Measurements from ENCODE around the gene PSTK. TPM values are rescaled to one million over a fixed set of nuclear protein-coding genes. Genes with fewer than 3 reads are reported as not detected.
A peak's percentile ranks its signal among the peaks of the same experiment; 100 is the strongest.

Gene PSTK
- total and polyA plus RNA-seq, 2 experiments from 2014 or later = 7.5 to 13.5 TPM

DNA sequence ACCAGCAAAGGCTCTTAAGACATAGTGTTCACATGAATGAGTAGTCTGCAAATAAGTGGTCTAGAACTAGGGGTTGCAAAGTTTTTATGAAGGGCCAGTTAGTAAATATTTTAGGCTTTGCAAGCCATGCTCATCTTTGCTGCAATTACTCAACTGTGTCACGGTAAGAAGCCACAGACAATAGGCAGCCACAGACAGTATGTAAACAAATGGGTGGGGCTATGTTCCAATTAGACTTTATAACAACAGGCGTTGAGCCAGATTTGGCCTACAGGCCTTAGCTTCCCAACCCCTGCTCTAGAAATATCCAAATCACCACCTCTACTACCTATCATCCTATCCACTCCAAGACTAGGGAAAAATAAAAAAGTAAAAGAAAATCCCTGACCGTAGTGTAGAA is 19.1 kb downstream of the PSTK start:
- DNase-seq (ENCODE audit: low read depth in 1 of 2, low spot score in 1 of 2) = no peak
- TF ChIP-seq, protein P1, sequence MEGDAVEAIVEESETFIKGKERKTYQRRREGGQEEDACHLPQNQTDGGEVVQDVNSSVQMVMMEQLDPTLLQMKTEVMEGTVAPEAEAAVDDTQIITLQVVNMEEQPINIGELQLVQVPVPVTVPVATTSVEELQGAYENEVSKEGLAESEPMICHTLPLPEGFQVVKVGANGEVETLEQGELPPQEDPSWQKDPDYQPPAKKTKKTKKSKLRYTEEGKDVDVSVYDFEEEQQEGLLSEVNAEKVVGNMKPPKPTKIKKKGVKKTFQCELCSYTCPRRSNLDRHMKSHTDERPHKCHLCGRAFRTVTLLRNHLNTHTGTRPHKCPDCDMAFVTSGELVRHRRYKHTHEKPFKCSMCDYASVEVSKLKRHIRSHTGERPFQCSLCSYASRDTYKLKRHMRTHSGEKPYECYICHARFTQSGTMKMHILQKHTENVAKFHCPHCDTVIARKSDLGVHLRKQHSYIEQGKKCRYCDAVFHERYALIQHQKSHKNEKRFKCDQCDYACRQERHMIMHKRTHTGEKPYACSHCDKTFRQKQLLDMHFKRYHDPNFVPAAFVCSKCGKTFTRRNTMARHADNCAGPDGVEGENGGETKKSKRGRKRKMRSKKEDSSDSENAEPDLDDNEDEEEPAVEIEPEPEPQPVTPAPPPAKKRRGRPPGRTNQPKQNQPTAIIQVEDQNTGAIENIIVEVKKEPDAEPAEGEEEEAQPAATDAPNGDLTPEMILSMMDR (IDR thresholded peaks at IDR 0.05; ENCODE audit: low read depth, low read length) = no peak
- no peak overlapping the region for H3K4me3 ChIP-seq
- no peaks in the 10 kb centered on the region for H3K4me1 ChIP-seq (ENCODE audit: low read depth)
- no peak overlapping the region for H3K27ac ChIP-seq
- H3K36me3 ChIP-seq = peaks cover 9% of the 10 kb centered on the region
- H3K9me3 ChIP-seq (ENCODE audit: low read depth) = no peaks in the 10 kb centered on the region
- no peaks in the 10 kb centered on the region for H3K27me3 ChIP-seq

DNA sequence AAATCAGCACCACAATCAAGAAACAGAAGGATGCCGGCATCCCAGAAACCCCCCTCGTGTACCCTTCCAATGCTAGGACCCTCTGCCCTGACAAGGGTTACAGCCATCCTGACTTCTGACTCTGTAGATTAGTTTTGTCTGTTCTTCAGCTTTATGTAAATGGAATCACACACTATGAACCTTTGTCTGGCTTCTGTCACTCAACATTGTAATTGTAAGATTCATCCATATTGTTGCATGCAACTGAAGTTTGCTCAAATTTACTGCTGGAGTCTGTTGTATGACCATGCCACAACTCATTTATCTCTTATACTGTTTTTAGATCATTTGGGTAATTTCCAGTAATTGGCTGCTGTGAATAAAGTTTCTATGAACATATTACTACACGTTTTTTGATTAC is 20.0 kb downstream of the PSTK start:
- TF ChIP-seq, protein P1 (IDR thresholded peaks at IDR 0.05; ENCODE audit: low read depth, low read length) = no peak
- no peaks in the 10 kb centered on the region for H3K27me3 ChIP-seq
- H3K4me3 ChIP-seq = no peak overlapping the region
- no peak overlapping the region for H3K27ac ChIP-seq
- no peak for DNase-seq (ENCODE audit: low read depth in 1 of 2, low spot score in 1 of 2)
- no peaks in the 10 kb centered on the region for H3K4me1 ChIP-seq (ENCODE audit: low read depth)
- H3K36me3 ChIP-seq = peaks cover 4% of the 10 kb centered on the region
- no peaks in the 10 kb centered on the region for H3K9me3 ChIP-seq (ENCODE audit: low read depth)

DNA sequence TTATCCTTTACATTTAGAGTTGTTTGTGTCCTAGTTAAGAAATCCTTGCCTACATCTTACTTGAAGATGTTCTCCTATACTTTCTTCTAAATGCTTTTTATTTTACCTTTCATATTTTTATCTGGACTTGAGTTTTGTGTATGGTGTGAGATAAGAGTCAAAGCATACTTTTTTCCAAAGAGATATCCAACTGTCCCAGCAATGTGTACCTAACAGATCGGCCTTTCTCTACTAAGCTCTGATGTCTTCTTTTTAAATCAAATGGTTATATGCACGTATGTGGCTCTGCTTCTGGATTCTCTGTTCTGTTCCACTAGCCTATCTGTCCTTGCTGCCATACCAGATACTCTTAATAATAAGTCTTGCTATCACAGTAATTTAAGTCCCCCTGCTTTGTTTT is 21.2 kb downstream of the PSTK start:
- H3K4me3 ChIP-seq = no peak overlapping the region
- H3K4me1 ChIP-seq (ENCODE audit: low read depth) = no peaks in the 10 kb centered on the region
- no peak for DNase-seq (ENCODE audit: low read depth in 1 of 2, low spot score in 1 of 2)
- H3K36me3 ChIP-seq = no peaks in the 10 kb centered on the region
- TF ChIP-seq, protein P1 (IDR thresholded peaks at IDR 0.05; ENCODE audit: low read depth, low read length) = no peak
- H3K9me3 ChIP-seq (ENCODE audit: low read depth) = no peaks in the 10 kb centered on the region
- no peaks in the 10 kb centered on the region for H3K27me3 ChIP-seq
- H3K27ac ChIP-seq = no peak overlapping the region

DNA sequence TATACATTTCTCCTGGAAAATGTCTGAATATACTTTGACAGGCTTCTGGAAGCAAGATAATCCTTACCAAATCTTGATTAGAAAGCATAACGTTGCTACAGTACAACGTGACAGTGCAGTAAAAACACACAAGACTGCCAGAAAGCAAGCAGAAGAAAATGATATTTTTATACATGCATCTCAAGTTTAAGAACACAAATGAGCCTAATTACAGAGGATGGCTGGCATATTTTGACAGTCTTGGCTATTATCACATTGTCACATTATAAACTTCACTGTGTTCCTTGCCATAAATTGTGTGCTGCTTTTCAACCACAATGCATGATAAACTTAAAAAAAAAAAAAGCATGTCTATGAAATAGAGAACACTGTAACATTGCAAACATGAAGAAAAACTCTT is 24.1 kb downstream of the PSTK start:
- H3K4me3 ChIP-seq = no peak overlapping the region
- no peaks in the 10 kb centered on the region for H3K9me3 ChIP-seq (ENCODE audit: low read depth)
- DNase-seq (ENCODE audit: low read depth in 1 of 2, low spot score in 1 of 2) = no peak
- H3K27ac ChIP-seq = no peak overlapping the region
- no peaks in the 10 kb centered on the region for H3K27me3 ChIP-seq
- no peaks in the 10 kb centered on the region for H3K36me3 ChIP-seq
- H3K4me1 ChIP-seq (ENCODE audit: low read depth) = peaks cover 7% of the 10 kb centered on the region
- TF ChIP-seq, protein P1 (IDR thresholded peaks at IDR 0.05; ENCODE audit: low read depth, low read length) = no peak

DNA sequence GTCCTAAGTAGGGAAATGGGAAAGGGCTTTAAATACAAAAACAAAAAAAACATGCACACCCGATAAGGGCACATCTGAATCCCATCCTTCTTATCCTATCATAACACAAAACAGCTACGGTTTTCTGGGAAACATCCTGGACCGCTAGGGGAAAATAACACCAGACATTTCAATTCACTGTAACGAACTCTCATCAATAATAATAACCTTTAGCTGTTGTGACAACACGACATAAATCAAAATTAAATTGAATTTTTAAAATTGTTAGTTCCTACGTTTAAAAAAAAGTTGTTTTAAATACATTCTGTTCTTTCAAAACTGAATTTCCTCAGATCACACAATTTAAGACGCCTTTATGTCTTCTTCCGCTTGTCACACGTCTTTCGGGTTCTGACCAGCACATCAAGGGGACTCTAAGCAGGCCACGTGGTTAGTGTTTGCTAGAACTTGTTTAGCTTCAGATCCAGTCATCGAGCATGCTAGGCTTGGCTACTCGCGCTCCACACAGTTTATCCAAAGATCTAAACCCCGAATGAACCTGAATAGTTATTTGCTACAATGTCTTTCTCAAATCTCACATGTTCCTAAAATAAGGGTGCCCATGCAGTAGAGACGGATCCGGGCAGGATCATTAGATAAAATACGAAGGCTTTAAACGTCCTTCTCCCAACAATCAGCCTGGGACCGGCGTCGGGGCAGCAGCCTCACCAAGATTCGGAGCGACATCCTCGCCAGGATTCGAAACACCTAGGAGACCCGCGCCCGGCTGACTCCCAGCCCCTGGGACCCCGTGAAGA is 27.6 kb downstream of the PSTK start:
- TF ChIP-seq, protein P1 (IDR thresholded peaks at IDR 0.05; ENCODE audit: low read depth, low read length) = no peak
- no peaks in the 10 kb centered on the region for H3K9me3 ChIP-seq (ENCODE audit: low read depth)
- peak overlapping the region; percentile 88 for H3K4me3 ChIP-seq
- H3K36me3 ChIP-seq = no peaks in the 10 kb centered on the region
- peaks cover 13% of the 10 kb centered on the region for H3K4me1 ChIP-seq (ENCODE audit: low read depth)
- H3K27me3 ChIP-seq = no peaks in the 10 kb centered on the region
- peak overlapping the region; percentile 94 for H3K27ac ChIP-seq
- DNase-seq (ENCODE audit: low read depth in 1 of 2, low spot score in 1 of 2) = peak; percentile 42 to 64

Measured in cardiac muscle cell (in vitro differentiated cells and primary cell).